Stimulated activated CD4-positive, alpha-beta T cell treated with anti-CD3 and anti-CD28 coated beads, Interleukin-1b, Interleukin-23, amount 100 ng/mL, for 24 hours (primary cell): ENCODE results near the gene CAMTA1.
"Not testable (repeated sequence)": the region's sequence is repeated elsewhere in the genome, so short reads cannot be mapped to it uniquely, and the experiment has no call there.

Source experiments
- DNase-seq, 4 experiments: peaks; one replicate each; pipeline ENCODE4 v3.0.0-alpha.2; 2020; ENCODE audit warnings: low read depth in 4 of 4, low spot score in 1 of 4

CAMTA1 gene

GRCh38 chr1:7390604-7391000 is 605.3 kb downstream of the CAMTA1 start:
- DNase-seq = no peak

- no peak for DNase-seq
Observed at GRCh38 chr1:7393136-7393535, 607.9 kb downstream of the CAMTA1 start.

DNA sequence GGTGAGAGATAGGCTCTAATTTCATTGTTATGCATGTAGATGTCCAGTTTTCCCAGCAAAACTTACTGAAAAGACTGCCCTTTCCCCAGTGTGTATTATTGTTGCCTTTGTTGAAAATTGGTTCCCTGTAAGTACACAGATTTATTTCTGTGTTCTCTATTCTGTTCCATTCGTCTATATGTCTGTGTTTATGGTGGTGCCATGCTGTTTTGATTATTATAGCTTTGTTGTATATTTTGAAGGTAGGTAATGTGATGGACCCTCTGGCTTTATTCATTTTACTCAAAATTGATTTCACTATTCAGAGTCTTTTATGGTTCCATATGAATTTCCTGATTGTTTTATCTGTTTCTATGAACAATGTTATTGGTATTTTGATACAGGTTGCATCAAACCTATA is 610.0 kb downstream of the CAMTA1 start:
- no peak for DNase-seq

GRCh38 chr1:7398982-7399381 is 613.7 kb downstream of the CAMTA1 start:
- no peak for DNase-seq

DNA sequence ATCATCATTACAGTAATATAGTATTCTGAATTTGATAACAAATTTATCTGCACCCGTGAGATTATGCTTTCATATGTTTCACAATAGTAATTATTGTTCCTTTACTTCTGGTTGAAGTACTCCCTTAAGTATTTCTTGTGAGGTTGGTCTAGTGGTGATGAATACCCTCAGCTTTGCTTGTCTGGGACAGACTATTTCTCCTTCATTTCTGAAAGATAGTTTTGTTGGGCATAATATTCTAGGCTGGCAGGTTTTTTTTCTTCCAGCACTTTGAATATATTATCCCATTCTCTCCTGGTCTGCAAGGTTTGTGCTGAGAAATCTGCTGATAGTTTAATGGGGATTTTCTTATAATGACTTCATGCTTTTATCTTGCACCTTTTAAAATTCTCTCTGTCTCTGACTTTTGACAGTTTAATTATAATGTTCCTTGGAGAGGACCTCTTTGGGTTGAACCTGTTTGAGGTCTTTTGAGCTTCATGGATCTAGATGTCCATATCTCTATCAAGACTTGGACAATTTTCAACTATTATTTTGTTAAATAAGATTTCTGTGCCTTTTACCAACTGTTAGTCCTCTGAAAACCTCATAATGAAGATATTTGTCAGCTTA is 614.4 kb downstream of the CAMTA1 start:
- no peak for DNase-seq

DNA sequence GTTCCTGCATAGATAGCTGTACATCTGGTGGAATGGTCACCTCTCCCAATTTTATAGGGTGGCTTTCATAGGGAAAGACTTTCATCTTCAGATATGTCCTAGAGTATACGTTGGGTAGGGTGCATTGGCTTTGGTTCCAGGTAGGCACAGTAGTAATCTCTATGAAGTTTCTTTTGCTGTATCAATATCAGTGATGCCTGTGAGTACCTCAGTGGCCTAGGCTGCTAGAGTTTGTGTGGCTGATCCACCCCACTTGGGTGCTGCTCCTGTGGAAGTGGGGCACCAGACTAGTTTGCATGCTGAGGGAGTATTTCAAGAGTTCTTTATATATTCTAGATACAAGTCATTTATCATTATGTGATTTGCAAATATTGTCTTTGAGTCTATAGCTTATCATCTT is 615.3 kb downstream of the CAMTA1 start:
- DNase-seq = no peak

- no peak for DNase-seq
Observed at GRCh38 chr1:7401814-7402547, 616.7 kb downstream of the CAMTA1 start.

- DNase-seq = no peak
Observed at GRCh38 chr1:7402548-7402850, 617.2 kb downstream of the CAMTA1 start.

GRCh38 chr1:7403265-7404045 is 618.2 kb downstream of the CAMTA1 start:
- DNase-seq = no peak

DNA sequence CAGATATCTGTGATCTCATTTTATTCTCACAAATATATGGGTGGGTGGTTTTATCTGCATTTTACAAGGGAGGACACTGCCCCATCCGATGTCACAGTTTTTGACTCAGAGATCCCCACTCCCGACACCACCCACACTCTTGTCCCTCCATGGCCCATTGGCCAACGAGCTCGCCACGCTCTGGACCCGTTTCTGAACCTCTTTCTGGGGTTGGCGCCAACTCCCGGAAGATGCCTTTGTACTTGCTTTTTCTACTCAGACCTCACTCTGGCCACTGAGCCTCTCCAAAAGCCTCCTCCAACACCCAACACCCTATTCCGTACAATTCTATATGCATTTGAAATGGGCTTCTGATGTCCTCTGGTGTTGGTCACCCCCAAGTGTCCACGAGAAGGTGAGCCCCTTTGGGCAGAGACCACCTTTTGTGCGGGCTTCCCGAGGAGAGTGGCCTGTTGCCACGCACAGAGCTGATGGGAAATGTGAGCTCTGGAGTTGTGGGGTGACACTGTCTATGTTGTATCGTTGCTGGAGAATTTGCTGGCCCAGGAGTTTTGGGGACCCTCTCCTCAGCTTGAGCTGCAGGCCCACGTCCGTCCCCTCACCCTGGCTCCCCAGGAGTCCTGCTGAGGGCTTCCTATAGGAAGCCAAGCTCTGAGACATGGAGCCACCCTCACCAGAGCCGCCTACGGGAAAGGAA is 618.9 kb downstream of the CAMTA1 start:
- no peak for DNase-seq

DNA sequence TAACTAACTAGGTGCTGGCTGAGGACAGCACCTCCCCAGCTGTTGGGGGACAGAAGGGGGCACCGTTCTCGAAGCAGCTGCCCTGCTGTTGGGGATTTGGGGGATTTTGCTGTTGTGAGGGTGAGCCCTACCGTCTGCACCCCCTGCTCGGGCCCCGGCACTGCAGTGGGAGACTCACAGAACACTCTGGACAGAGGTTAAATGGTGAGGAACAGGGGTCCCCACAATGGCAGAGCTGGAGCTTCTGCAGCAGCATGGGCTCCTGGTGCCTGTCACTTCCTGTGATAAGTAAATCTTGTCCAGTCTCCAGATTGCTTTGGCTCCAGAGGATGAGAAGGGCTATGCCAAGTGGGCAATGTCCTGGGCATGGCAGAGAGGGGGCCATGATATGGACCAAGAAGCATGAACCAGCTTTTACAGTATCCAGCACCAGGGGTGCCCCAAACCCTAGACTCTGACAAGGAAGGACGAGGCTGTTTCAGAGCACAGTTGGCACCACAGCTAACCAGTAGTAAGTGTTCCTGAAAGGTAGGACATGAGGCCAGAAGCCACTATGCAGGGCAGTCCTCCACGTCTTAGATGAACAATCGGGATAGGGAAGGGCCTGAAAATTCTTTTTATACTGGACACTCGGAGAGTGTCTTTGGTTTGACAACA is 620.7 kb downstream of the CAMTA1 start:
- no peak for DNase-seq

DNA sequence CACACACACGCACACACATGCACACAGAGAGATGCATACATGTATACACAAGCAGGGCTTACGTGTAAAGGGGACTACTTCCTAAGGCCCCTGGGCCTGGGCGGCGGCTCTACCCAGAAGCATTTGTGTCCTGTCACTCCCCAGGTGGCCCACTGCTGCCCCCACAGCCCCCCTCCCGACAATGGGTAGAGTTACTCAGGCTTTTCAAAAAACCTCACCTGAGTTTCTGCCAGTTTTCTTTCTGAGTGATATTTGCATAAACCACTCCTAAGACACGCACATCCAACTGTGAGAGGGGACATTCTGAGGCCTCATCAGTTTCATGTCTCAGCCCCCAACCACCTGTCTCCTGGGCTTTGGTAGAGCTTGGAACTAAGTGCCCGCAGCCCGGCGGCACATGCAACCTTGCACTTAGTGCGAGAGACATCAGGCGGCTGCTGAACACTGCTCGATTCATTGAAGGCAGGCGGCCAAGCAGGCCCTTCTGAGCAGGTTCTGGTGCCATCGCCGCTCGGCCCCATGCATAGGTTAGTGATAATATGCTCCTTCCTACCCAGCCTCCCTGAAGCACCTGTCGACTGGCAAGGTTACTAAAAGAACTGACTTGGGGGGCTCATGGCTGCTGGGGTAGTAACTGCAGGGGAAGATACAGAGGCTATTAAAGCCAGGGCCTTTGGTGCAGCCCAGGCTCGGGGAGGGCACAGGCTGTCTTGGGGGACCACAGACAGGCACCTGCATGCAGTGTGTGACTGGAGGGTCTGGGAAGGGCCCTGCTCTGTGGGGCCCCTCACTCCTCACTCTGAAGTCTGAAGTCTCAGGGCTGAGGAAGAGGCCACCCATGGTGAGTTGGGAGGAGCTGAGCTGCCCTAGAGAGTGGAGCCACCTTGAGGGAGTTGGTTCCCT is 621.6 kb downstream of the CAMTA1 start:
- no peak for DNase-seq

- DNase-seq = no peak
Observed at GRCh38 chr1:7407544-7407895, 622.3 kb downstream of the CAMTA1 start.

- DNase-seq = no peak
Observed at GRCh38 chr1:7407980-7408770, 622.9 kb downstream of the CAMTA1 start.

GRCh38 chr1:7408771-7409150 is 623.5 kb downstream of the CAMTA1 start:
- DNase-seq = no peak

DNA sequence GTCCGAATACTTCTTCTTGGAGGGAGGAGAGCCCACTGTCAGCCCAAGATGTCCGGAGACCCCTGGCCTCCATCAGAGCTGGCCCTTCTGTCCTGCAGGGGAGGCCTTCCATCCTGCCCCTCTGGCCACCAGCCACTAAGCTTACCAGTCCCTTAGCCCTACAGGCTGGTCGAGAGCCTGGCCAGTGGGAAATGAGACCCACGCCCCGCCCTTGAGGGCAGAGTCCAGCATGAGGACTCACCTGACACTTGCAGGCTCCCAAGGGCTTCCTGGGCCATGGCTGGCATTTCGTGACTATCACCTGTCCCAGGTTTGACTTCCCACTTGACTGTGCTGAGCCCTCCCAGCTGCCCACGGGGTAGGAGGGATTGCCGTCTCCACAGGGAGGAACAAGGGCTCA is 624.0 kb downstream of the CAMTA1 start:
- no peak for DNase-seq

DNA sequence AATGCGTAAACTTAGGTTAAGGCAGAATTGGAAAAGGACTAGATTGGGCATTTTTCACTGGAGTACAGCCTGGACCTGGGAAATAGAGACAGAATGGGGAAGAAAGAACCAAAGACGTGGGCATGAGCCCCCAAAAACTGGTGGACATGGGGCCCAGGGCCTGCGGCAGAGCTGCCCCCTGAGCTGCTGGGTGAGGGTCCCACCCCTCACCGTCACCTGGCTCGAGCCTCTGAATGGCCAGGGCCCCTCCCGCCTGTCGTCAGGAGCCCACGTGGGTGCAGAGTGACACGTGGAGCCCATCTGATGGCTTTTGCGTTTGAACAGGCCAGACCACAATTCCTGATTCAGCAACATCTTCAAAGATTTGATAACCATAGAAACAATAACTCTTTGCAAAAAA is 624.9 kb downstream of the CAMTA1 start:
- no peak for DNase-seq

DNA sequence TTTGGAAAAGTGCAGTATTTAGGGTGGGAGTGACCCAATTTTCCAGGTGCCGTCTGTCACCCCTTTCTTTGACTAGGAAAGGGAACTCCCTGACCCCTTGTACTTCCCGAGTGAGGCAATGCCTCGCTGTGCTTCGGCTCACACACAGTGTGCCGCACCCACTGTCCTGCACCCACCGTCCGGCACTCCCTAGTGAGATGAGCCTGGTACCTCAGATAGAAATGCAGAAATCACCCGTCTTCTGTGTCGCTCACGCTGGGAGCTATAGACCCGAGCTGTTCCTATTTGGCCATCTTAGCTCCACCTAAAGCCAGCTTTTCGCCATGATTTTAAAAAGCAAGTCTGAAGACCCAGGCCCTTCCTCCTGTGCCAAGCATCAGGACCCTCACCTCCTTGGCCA is 632.4 kb downstream of the CAMTA1 start:
- not testable (repeated sequence) for DNase-seq

DNA sequence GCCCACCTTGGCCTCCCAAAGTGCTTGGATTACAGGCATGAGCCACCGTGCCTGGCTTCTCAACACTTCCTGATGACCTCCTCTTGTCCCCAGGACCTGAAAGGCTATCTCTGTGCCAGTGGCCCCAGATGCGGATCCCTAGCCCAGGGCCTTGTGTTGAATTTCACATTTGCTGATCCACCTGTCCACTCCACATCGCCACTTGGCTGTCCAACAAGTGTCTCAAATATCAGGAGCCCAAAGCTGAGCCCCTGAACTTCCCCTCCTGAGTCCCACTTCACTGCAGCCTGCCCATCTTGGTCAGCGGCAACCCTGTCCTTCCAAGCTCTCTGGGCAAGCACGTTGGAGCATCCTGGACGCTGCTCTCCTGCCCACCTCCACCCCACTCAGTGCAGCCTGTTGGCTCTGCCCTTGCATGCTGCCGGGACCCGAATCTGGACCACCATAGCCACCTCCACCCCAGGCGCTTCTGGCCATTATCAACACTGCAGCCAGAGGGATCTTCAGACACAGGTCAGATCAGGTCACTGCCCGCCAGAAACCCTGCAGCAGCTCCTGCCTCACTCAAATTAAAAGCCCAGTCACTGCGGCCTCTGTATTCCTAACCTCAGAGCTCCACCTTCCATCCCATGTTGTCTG is 633.3 kb downstream of the CAMTA1 start:
- DNase-seq = no peak
